GM11168 (cell line): ENCODE results near the gene FBH1.
"Not testable (repeated sequence)": the region's sequence is repeated elsewhere in the genome, so short reads cannot be mapped to it uniquely, and the experiment has no call there.

Source experiments
- in situ Hi-C: fragments of 300-500 bp; cut with MboI; formaldehyde crosslinking; loops from one replicate; pipeline ENCODE4 v1.12.0; 2022; ENCODE audit warnings: low sequenced_read_pairs; ENCODE audit not compliant: unreplicated experiment

Gene FBH1

GRCh38 chr10:5889624-5890451, at the start of gene FBH1, which contains the start of gene ANKRD16:
TSS of gene FBH1 (plus strand) at chr10:5890243. CDS start at chr10:5890346, 103 bp downstream.
TSS of gene ANKRD16 (minus strand) at chr10:5889893. CDS start at chr10:5889354, 539 bp downstream.
- in situ Hi-C loops, result no loop called here

- in situ Hi-C loops, result no loop called here
These were observed 49.4 kb upstream of the FBH1 start for GRCh38 chr10:5840314-5841307.

- in situ Hi-C loops, result no loop called here
These were observed 48.1 kb upstream of the FBH1 start for GRCh38 chr10:5841965-5842364.

GRCh38 chr10:5843686-5844344, 46.2 kb upstream of the FBH1 start:
- in situ Hi-C loops, result no loop called here

- in situ Hi-C loops, result no loop called here
These were observed 45.5 kb upstream of the FBH1 start for GRCh38 chr10:5844345-5845055.

- in situ Hi-C loops, result not testable (repeated sequence)
These were observed 43.4 kb upstream of the FBH1 start for GRCh38 chr10:5846667-5847066.

- in situ Hi-C loops, result no loop called here
These were observed 35.9 kb upstream of the FBH1 start for GRCh38 chr10:5854131-5854475.

- in situ Hi-C loops, result no loop called here
These were observed 33.9 kb upstream of the FBH1 start for GRCh38 chr10:5855979-5856700.

GRCh38 chr10:5856701-5857004, 33.4 kb upstream of the FBH1 start:
- in situ Hi-C loops, result no loop called here

- in situ Hi-C loops, result no loop called here
These were observed 31.2 kb upstream of the FBH1 start for GRCh38 chr10:5858811-5859210.

GRCh38 chr10:5860066-5860465, 30.0 kb upstream of the FBH1 start:
- in situ Hi-C loops, result no loop called here

- in situ Hi-C loops, result no loop called here
These were observed 27.6 kb upstream of the FBH1 start for GRCh38 chr10:5862360-5862961.

- in situ Hi-C loops, result not testable (repeated sequence)
These were observed 26.9 kb upstream of the FBH1 start for GRCh38 chr10:5862981-5863685.

- in situ Hi-C loops, result not testable (repeated sequence)
These were observed 23.5 kb upstream of the FBH1 start for GRCh38 chr10:5866451-5867081.

- in situ Hi-C loops, result not testable (repeated sequence)
These were observed 22.9 kb upstream of the FBH1 start for GRCh38 chr10:5867091-5867615.

- in situ Hi-C loops, result not testable (repeated sequence)
These were observed 21.7 kb upstream of the FBH1 start for GRCh38 chr10:5868383-5868782.

GRCh38 chr10:5869156-5869555, 20.9 kb upstream of the FBH1 start:
- in situ Hi-C loops, result no loop called here

GRCh38 chr10:5871596-5871995, 18.4 kb upstream of the FBH1 start:
- in situ Hi-C loops, result loop anchor here (10.0 kb wide), 1 partner anchor 67 kb away; no protein-coding TSS in a partner anchor
